AG04449 (cell line): Measurements from ENCODE around the gene PDLIM3.

Experiments used
- CTCF ChIA-PET: fragments of 350-600 bp; formaldehyde crosslinking; extraction: SDS; loops from one replicate; lab custom pipeline; 2021; ENCODE audit warnings: antibody characterized with exemption; lab: Yijun Ruan, JAX
- POLR2A ChIA-PET: fragments of 400-600, 350-600 bp; formaldehyde crosslinking; extraction: SDS; loops from one replicate; lab custom pipeline; 2020; ENCODE audit warnings: antibody characterized with exemption, inconsistent platforms; lab: Yijun Ruan, JAX
- DNase-seq: peaks from one replicate; pipeline ENCODE4 v3.0.0-alpha.2; 2010; ENCODE audit warnings: low read depth, low spot score
- H3K4me3 ChIP-seq: 2 replicates; pipeline ENCODE4 v1.5.1; 2011; ENCODE audit warnings: low read depth, mild to moderate bottlenecking, control low read depth, low read length
- CTCF ChIP-seq: IDR thresholded peaks from one replicate; pipeline ENCODE4 v1.5.1; 2011; ENCODE audit warnings: mild to moderate bottlenecking, moderate library complexity, low read length, control low read depth, inconsistent platforms; ENCODE audit not compliant: insufficient read depth; ENCODE audit errors: missing control alignments

PDLIM3 gene

GRCh38 chr4:185464183-185464582 is 71.1 kb downstream of the PDLIM3 start:
- CTCF ChIA-PET = interaction anchor here (0.9 to 1.2 kb wide), 3 partner anchors 16 to 574 kb away, joined by 3 to 5 read pairs (median 3); no protein-coding TSS in a partner anchor
- POLR2A ChIA-PET = no interaction called here
- no peak for TF ChIP-seq CTCF
- H3K4me3 ChIP-seq = no peak overlapping the region
- no peak for DNase-seq

- no peak for TF ChIP-seq CTCF
- H3K4me3 ChIP-seq = no peak overlapping the region
- no peak for DNase-seq
- ChIA-PET POLR2A (no interaction called here), CTCF (interaction anchor here (0.9 to 1.2 kb wide), 3 partner anchors 15 to 574 kb away, joined by 3 to 5 read pairs (median 3); no protein-coding TSS in a partner anchor)
Observed at GRCh38 chr4:185463541-185463940, 71.8 kb downstream of the PDLIM3 start.

DNA sequence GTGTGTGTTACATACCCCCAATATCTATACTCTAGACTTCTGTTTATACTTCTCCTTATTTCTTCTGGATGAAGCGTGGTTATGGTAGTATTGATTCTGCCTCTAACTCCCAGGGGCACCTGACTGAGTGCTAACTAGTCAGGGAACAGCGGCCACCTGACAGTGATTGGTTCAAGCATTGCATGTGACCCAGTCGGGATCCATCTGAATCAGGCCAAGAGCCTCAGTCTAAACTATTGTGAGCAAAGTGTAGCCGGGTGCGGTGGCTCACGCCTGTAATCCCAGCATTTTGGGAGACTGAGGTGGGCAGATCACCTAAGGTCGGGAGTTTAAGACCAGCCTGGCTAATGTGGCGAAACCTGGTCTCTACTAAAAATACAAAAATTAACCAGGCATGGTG is 73.7 kb downstream of the PDLIM3 start:
- CTCF ChIA-PET = interaction anchor here (0.9 kb wide), 1 partner anchor 135 kb away, joined by 3 read pairs; no protein-coding TSS in a partner anchor
- no peak for DNase-seq
- POLR2A ChIA-PET = no interaction called here
- no peak for TF ChIP-seq CTCF
- no peak overlapping the region for H3K4me3 ChIP-seq

DNA sequence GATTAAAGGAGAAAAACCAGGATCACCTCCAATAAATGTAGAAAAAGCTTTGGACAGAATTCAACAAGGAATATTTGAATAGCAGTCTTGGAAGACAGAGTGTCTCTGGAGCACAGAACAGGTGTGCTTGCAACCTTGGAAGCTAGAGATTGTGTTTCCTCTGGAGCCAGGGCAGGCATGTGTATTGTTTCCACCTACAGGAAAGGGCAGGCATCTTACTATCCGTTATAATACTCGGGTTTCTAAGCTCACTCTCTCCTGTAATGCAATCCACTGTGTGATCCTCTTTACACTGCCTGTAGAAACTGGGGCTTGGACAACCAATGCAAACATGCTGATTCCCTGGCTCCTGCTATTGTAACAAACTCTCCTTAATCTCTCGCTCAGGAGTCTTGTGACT is 78.2 kb downstream of the PDLIM3 start:
- POLR2A ChIA-PET = interaction anchor here (0.6 kb wide), 1 partner anchor 150 kb away, joined by 3 read pairs; no protein-coding TSS in a partner anchor
- no peak for DNase-seq
- CTCF ChIA-PET = interaction anchor here (0.5 kb wide), 1 partner anchor 579 kb away, joined by 3 read pairs; no protein-coding TSS in a partner anchor

DNA sequence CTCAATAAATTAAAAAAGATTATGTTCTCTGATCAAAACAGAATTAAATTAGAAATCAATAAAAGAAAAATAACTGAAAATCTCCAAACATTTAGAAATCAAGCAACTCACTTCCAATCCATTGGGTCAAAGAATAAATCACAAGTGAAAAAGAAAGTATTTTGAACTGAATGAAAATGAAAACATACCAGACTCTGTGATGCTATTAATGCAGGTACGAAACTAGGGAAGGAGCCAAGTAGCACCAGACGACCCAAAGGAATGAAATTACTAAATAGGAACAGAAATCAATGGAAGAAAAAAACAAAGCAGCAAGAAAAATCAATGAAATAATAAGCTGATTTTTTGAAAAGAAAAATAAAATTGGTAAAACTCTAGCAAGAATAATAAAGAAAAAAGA is 79.2 kb downstream of the PDLIM3 start:
- POLR2A ChIA-PET = no interaction called here
- DNase-seq = no peak
- no peak overlapping the region for H3K4me3 ChIP-seq
- CTCF ChIA-PET = no interaction called here
- TF ChIP-seq CTCF = no peak

More for the DNA sequence above, 78.2 kb downstream of the PDLIM3 start:
- no peak for TF ChIP-seq CTCF
- no peak overlapping the region for H3K4me3 ChIP-seq
